Upper lobe of left lung (tissue), 6 donors: Measurements from ENCODE around the gene MDK. TPM values are rescaled to one million over a fixed set of nuclear protein-coding genes. Genes with fewer than 3 reads are reported as not detected.

ENCODE experiments used
- ATAC-seq, 2 donors: fragments of 200-7000 bp; cut with Tn5 transposase; one replicate each; pipeline ENCODE4 v1.9.1; 2022; ENCODE audit warnings: mild to moderate bottlenecking in 2 of 2, moderate library complexity in 2 of 2; ENCODE audit not compliant: low FRiP score in 2 of 2
- DNase-seq, 2 donors: peaks; one replicate each; pipeline ENCODE4 v3.0.0-alpha.2; 2019 to 2020
- H3K27ac ChIP-seq, 4 donors: fragments of 200-600 bp; sonication (generic); one replicate each; pipeline ENCODE4 v1.5.1; 2016 to 2019
- H3K27me3 ChIP-seq, 4 donors: fragments of 200-600 bp; sonication (generic); one replicate each; pipeline ENCODE4 v1.5.1; 2017 to 2019
- H3K36me3 ChIP-seq, 4 donors: fragments of 200-600 bp; sonication (generic); one replicate each; pipeline ENCODE4 v1.5.1; 2016 to 2019
- H3K4me1 ChIP-seq, 4 donors: fragments of 200-600 bp; sonication (generic); one replicate each; pipeline ENCODE4 v1.5.1; 2018 to 2019
- H3K4me3 ChIP-seq, 4 donors: fragments of 200-600 bp; sonication (generic); one replicate each; pipeline ENCODE4 v1.5.1; 2017 to 2019; ENCODE audit warnings: mild to moderate bottlenecking in 2 of 4, moderate library complexity in 1 of 4
- H3K9me3 ChIP-seq, 4 donors: fragments of 200-600 bp; sonication (generic); one replicate each; pipeline ENCODE4 v1.5.1; 2018 to 2019
- EP300 ChIP-seq, 4 donors: sonication (generic); formaldehyde crosslinking; IDR thresholded peaks; one replicate each; pipeline ENCODE4 v1.5.1; 2017; ENCODE audit warnings: antibody characterized with exemption in 4 of 4, control low read depth in 2 of 4
- POLR2A ChIP-seq, 4 donors: fragments of 450-650 bp; IDR thresholded peaks; one replicate each; pipeline ENCODE4 v1.5.1; 2016 to 2017; ENCODE audit warnings: antibody characterized with exemption in 4 of 4, mild to moderate bottlenecking in 2 of 4
- POLR2AphosphoS5 ChIP-seq, 2 donors: sonication (generic); formaldehyde crosslinking; IDR thresholded peaks; one replicate each; pipeline ENCODE4 v1.5.1; 2017; ENCODE audit warnings: antibody characterized with exemption in 2 of 2
- WGBS, 2 donors: methylation state at CpG; one replicate each; pipeline ENCODE4 v1.1.5; 2017 to 2018; 5-methylcytosine and 5-hydroxymethylcytosine counted together
- total RNA-seq, 6 donors: library from RNA; depleted of rRNA in 4 of 6; stranded (reverse); fragments of >200 nt in 4 of 6; gene quantifications; one replicate each; pipeline versions ENCODE4 v1.1.0 to v1.2.1, GENCODE V29; 2016 to 2021
- TF ChIP-seq, protein P1 (sequence below), 6 experiments: fragments of 450-650 bp in 4 of 6; fragments of 200-600 bp in 2 of 6; sonication (generic) in 2 of 6; IDR thresholded peaks; one replicate each; pipeline ENCODE4 v1.5.1; 2016 to 2019; ENCODE audit warnings: antibody characterized with exemption in 6 of 6
- donor health status: DM: no; HTN: no; CAD: no; lungs with moderate emphysema.
- donor health status: DM: no; HTN: yes; CAD: no; lungs with severe emphysema.

The MDK gene
- total RNA-seq, 6 donors from 2014 or later: 14.3 to 44.8 (median 34.1) TPM; not detected in 1

GRCh38 chr11:46390331-46391171 is 9.1 kb downstream of the MDK start:
- Histone ChIP-seq H3K4me3 (no peak overlapping the region), H3K9me3 (no peaks in the 10 kb centered on the region), H3K27ac (no peak overlapping the region), H3K36me3 (no peaks in the 10 kb centered on the region), H3K27me3 (peaks cover 0 to 52% (median 32%) of the 10 kb centered on the region in 4 donors), H3K4me1 (peaks cover 29 to 46% (median 40%) of the 10 kb centered on the region in 4 donors)
- DNase-seq: peak in 1 of 2 donors; percentile 72
- 5 to 7% methylated on average over 8 to 35 of the region's 49 CpGs for WGBS, 2 donors
- ATAC-seq: no peak
- TF ChIP-seq, protein P1, sequence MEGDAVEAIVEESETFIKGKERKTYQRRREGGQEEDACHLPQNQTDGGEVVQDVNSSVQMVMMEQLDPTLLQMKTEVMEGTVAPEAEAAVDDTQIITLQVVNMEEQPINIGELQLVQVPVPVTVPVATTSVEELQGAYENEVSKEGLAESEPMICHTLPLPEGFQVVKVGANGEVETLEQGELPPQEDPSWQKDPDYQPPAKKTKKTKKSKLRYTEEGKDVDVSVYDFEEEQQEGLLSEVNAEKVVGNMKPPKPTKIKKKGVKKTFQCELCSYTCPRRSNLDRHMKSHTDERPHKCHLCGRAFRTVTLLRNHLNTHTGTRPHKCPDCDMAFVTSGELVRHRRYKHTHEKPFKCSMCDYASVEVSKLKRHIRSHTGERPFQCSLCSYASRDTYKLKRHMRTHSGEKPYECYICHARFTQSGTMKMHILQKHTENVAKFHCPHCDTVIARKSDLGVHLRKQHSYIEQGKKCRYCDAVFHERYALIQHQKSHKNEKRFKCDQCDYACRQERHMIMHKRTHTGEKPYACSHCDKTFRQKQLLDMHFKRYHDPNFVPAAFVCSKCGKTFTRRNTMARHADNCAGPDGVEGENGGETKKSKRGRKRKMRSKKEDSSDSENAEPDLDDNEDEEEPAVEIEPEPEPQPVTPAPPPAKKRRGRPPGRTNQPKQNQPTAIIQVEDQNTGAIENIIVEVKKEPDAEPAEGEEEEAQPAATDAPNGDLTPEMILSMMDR (IDR thresholded peaks at IDR 0.05): no peak

DNA sequence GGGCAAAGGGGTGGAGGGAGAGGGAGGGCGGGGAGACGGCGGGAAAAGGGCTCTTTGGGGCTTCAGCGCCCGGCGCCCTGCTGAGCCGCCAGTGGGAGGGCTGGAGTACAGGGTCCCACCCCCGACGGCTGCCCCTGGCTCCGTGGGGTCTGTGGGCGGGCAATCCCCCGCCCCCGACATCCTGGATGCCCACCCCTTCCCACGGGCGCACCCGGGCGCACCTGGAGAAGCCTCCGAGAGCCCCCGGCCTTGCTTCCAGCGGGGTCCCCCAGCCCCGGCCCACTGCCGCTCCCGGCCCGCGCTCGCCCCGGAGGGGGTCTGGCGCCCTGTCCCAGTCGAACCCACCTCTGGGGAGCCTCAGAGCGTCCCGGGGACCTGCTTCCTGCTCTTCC is 9.7 kb downstream of the MDK start:
- TF ChIP-seq EP300 (IDR thresholded peaks at IDR 0.05) (no peak), POLR2A (IDR thresholded peaks at IDR 0.05) (no peak), POLR2AphosphoS5 (IDR thresholded peaks at IDR 0.05) (no peak)
- TF ChIP-seq, protein P1 (IDR thresholded peaks at IDR 0.05): no peak
- Histone ChIP-seq H3K4me3 (peak overlapping the region in 3 of 4 donors; percentile 41 to 51 (median 49)), H3K9me3 (no peaks in the 10 kb centered on the region), H3K36me3 (no peaks in the 10 kb centered on the region), H3K4me1 (peaks cover 29 to 46% (median 40%) of the 10 kb centered on the region in 4 donors), H3K27ac (no peak overlapping the region), H3K27me3 (peaks cover 0 to 52% (median 32%) of the 10 kb centered on the region in 4 donors)
- ATAC-seq (no peak), DNase-seq (no peak)
- WGBS, 2 donors: 7% methylated on average over 9 of the region's 31 CpGs; no CpG with 5 or more reads in 1 of the 2 donors

- peaks cover 0 to 5% (median 4%) of the 10 kb centered on the region in 4 donors for H3K36me3 ChIP-seq
- ATAC-seq (peak in 1 of 2 donors; percentile 1), DNase-seq (peak in 1 of 2 donors; percentile 89)
- H3K9me3 ChIP-seq: no peaks in the 10 kb centered on the region
- peaks cover 29 to 46% (median 40%) of the 10 kb centered on the region in 4 donors for H3K4me1 ChIP-seq
- peak within 1 kb of the TSS in 3 of 4 donors; percentile 41 to 51 (median 49) for H3K4me3 ChIP-seq
- peaks cover 0 to 52% (median 32%) of the 10 kb centered on the region in 4 donors for H3K27me3 ChIP-seq
- TF ChIP-seq, protein P1 (IDR thresholded peaks at IDR 0.05): peak in 3 of 6 experiments; percentile 12 to 28 (median 14)
- TF ChIP-seq POLR2A (IDR thresholded peaks at IDR 0.05) (no peak), EP300 (IDR thresholded peaks at IDR 0.05) (no peak)
- no peak within 1 kb of the TSS for H3K27ac ChIP-seq
- WGBS, 2 donors: 3% methylated on average over 49 of the region's 123 CpGs; no CpG with 5 or more reads in 1 of the 2 donors
Measured at GRCh38 chr11:46391578-46392420, 10.3 kb downstream of the MDK start, which contains the start of gene CHRM4. Gene CHRM4, minus strand, starts transcription at chr11:46391776. Its CDS starts 5,219 bp downstream, at chr11:46386557.

- DNase-seq (peak; percentile 87 to 97), ATAC-seq (peak; percentile 93 to 94)
- TF ChIP-seq, protein P1 (IDR thresholded peaks at IDR 0.05): no peak
- no peak for TF ChIP-seq POLR2AphosphoS5 (IDR thresholded peaks at IDR 0.05)
- no peak for TF ChIP-seq EP300 (IDR thresholded peaks at IDR 0.05)
- no peak for TF ChIP-seq POLR2A (IDR thresholded peaks at IDR 0.05)
- Histone ChIP-seq H3K36me3 (peaks cover 0 to 14% (median 12%) of the 10 kb centered on the region in 4 donors), H3K9me3 (no peaks in the 10 kb centered on the region), H3K27me3 (peaks cover 0 to 48% (median 30%) of the 10 kb centered on the region in 4 donors), H3K4me1 (peaks cover 29 to 46% (median 40%) of the 10 kb centered on the region in 4 donors), H3K27ac (no peak overlapping the region), H3K4me3 (peak overlapping the region in 3 of 4 donors; percentile 41 to 51 (median 49))
- 5 to 8% methylated on average over 10 to 35 of the region's 71 CpGs for WGBS, 2 donors
Measured at GRCh38 chr11:46392421-46393230, 11.2 kb downstream of the MDK start.
